SK-N-MC (cell line): ENCODE measurements around the gene EIF3CL.
"Not testable (repeated sequence)": the region's sequence is repeated elsewhere in the genome, so short reads cannot be mapped to it uniquely, and the experiment has no call there.

Experiments used
- EZH2 ChIP-seq: fragments of 200-600 bp; sonication (generic); IDR thresholded peaks from one replicate; pipeline ENCODE4 v1.6.1; 2017; ENCODE audit warnings: antibody characterized with exemption
- POLR2AphosphoS5 ChIP-seq: IDR thresholded peaks from 2 replicates; pipeline ENCODE4 v1.6.1; 2012; ENCODE audit warnings: mild to moderate bottlenecking, low read depth, low read length, borderline replicate concordance

- not testable (repeated sequence) for TF ChIP-seq POLR2AphosphoS5, EZH2
Measured at GRCh38 chr16:28377822-28378221, 25.8 kb downstream of the EIF3CL start.
